Measurements from ENCODE around the gene UBAP1L.
"Not testable (repeated sequence)": the region's sequence is repeated elsewhere in the genome, so short reads cannot be mapped to it uniquely, and the experiment has no call there.

The UBAP1L gene

GRCh38 chr15:65106011-65106590, 8.9 kb downstream of the UBAP1L start:
- TF ChIP-seq, protein P1, sequence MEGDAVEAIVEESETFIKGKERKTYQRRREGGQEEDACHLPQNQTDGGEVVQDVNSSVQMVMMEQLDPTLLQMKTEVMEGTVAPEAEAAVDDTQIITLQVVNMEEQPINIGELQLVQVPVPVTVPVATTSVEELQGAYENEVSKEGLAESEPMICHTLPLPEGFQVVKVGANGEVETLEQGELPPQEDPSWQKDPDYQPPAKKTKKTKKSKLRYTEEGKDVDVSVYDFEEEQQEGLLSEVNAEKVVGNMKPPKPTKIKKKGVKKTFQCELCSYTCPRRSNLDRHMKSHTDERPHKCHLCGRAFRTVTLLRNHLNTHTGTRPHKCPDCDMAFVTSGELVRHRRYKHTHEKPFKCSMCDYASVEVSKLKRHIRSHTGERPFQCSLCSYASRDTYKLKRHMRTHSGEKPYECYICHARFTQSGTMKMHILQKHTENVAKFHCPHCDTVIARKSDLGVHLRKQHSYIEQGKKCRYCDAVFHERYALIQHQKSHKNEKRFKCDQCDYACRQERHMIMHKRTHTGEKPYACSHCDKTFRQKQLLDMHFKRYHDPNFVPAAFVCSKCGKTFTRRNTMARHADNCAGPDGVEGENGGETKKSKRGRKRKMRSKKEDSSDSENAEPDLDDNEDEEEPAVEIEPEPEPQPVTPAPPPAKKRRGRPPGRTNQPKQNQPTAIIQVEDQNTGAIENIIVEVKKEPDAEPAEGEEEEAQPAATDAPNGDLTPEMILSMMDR (conservative IDR thresholded peaks at IDR 0.05; ENCODE audit: low read depth, low read length), result no peak
- no peak for DNase-seq (ENCODE audit: low read depth)
- H3K4me3 ChIP-seq (ENCODE audit: low read depth, low read length), result no peak overlapping the region

DNA sequence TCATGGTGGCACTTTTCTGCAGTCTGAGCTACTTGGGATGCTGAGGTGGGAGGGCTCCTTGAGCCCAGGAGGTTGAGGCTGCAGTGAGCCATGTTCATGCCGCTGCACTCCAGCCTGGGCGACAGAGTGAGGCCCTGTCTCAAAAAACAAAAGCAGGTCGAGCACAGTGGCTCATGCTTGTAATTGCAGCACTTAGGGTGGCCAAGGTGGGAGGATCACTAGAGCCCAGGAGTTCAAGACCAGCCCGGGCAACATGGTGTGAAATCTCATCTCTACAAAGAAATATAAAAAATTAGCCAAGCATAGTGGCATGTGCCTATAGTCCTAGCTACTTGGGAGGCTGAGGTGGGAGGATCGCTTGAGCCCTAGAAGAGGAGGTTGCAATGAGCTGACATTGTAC, 10.0 kb downstream of the UBAP1L start:
- no peak overlapping the region for H3K4me3 ChIP-seq (ENCODE audit: low read depth, low read length)
- TF ChIP-seq, protein P1 (conservative IDR thresholded peaks at IDR 0.05; ENCODE audit: low read depth, low read length), result no peak
- DNase-seq (ENCODE audit: low read depth), result no peak

- no peak for DNase-seq (ENCODE audit: low read depth)
- no peak overlapping the region for H3K4me3 ChIP-seq (ENCODE audit: low read depth, low read length)
- TF ChIP-seq, protein P1 (conservative IDR thresholded peaks at IDR 0.05; ENCODE audit: low read depth, low read length), result no peak
These were observed 12.1 kb downstream of the UBAP1L start for GRCh38 chr15:65102912-65103311.

DNA sequence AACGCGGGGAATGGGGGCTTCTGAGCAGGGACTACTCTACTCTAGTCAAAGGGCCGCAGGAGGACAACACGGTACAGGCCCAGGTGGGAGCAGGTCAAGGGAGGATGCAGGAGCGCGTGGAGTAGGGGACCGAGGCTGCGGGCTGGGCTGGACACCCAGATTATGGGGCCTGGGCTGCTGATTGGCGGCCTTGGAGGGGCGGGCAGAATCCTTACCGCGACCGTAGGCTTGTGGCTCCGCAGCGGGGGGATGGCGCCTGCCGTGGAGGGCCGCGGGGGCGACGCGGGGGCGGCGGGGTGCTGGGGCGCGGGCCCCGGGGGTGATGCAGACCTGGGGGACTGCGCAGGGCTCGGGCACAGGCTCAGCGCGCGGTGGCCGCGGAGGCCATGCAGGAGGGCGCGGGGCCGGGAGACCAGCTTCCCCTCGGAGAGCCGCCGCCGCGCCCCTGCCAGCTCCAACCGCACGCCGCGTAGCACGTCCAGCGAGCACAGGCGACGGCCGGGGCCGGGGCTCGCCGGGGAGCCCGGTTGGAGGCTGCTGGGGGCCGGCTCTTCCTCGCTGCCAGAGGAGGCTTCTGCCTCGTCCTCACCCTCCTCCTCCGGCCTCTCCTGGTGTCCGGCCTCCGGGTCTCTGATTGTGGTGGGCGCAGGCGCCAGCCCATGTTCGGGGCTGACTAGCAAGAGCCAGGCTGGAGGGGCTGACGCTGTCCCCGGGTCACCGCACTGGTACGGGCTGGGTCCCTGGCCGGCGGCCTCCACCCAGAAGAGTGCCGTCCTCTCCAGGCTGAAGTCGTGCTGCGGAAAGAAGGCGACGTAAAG, 12.9 kb downstream of the UBAP1L start:
- no peak for DNase-seq (ENCODE audit: low read depth)
- TF ChIP-seq, protein P1 (conservative IDR thresholded peaks at IDR 0.05; ENCODE audit: low read depth, low read length), result no peak
- H3K4me3 ChIP-seq (ENCODE audit: low read depth, low read length), result no peak overlapping the region

- no peak overlapping the region for H3K4me3 ChIP-seq (ENCODE audit: low read depth, low read length)
- TF ChIP-seq, protein P1 (conservative IDR thresholded peaks at IDR 0.05; ENCODE audit: low read depth, low read length), result peak; percentile 90
- DNase-seq (ENCODE audit: low read depth), result peak; percentile 85
These were observed 13.5 kb downstream of the UBAP1L start for GRCh38 chr15:65101411-65101890.

- no peak overlapping the region for H3K4me3 ChIP-seq (ENCODE audit: low read depth, low read length)
- DNase-seq (ENCODE audit: low read depth), result no peak
- TF ChIP-seq, protein P1 (conservative IDR thresholded peaks at IDR 0.05; ENCODE audit: low read depth, low read length), result no peak
These were observed 14.6 kb downstream of the UBAP1L start for GRCh38 chr15:65100442-65100841.

DNA sequence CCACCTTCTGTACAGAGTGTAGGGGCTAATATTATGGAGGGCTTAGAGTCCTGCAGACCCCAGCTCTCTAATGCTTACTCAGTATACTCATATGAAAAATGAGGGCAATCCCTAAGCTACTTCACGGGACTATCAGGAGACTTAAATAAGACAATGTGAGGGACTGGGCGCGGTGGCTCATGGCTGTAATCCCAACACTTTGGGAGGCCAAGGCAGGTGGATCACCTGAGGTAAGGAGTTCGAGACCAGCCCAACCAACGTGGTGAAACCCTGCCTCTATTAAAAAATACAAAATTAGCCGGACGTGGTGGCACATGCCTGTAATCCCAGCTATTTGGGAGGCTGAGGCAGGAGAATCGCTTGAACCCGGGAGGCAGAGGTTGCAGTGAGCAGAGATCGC, 15.2 kb downstream of the UBAP1L start:
- DNase-seq (ENCODE audit: low read depth); H3K4me3 ChIP-seq (ENCODE audit: low read depth, low read length): not testable (repeated sequence)

All from choroid plexus epithelial cell (primary cell).